ENCODE data around the gene PIK3CB.

Gene PIK3CB
- total RNA-seq = 15.7 to 26.5 reads per million in 2 experiments

- DNase-seq (ENCODE audit: low read depth) = peak; percentile 81
Measured at GRCh38 chr3:138834596-138835396, at the start of gene PIK3CB. Gene PIK3CB, minus strand, starts transcription at chr3:138834928. Its CDS starts 75,585 bp downstream, at chr3:138759343.

GRCh38 chr3:138881233-138881632 is 46.5 kb upstream of the PIK3CB start:
- no peak for DNase-seq (ENCODE audit: low read depth)

GRCh38 chr3:138879541-138880380 is 45.0 kb upstream of the PIK3CB start:
- no peak for DNase-seq (ENCODE audit: low read depth)

- DNase-seq (ENCODE audit: low read depth) = no peak
Measured at GRCh38 chr3:138877226-138877625, 42.5 kb upstream of the PIK3CB start.

GRCh38 chr3:138875754-138876664 is 41.3 kb upstream of the PIK3CB start:
- DNase-seq (ENCODE audit: low read depth) = no peak

GRCh38 chr3:138875096-138875753 is 40.5 kb upstream of the PIK3CB start:
- DNase-seq (ENCODE audit: low read depth) = no peak

GRCh38 chr3:138873471-138874278 is 38.9 kb upstream of the PIK3CB start:
- DNase-seq (ENCODE audit: low read depth) = no peak

GRCh38 chr3:138872632-138873031 is 37.9 kb upstream of the PIK3CB start:
- no peak for DNase-seq (ENCODE audit: low read depth)

GRCh38 chr3:138867996-138868395 is 33.3 kb upstream of the PIK3CB start:
- no peak for DNase-seq (ENCODE audit: low read depth)

- DNase-seq (ENCODE audit: low read depth) = no peak
Measured at GRCh38 chr3:138863776-138864113, 29.0 kb upstream of the PIK3CB start.

GRCh38 chr3:138862924-138863775 is 28.4 kb upstream of the PIK3CB start:
- DNase-seq (ENCODE audit: low read depth) = no peak

GRCh38 chr3:138862531-138862923 is 27.8 kb upstream of the PIK3CB start:
- no peak for DNase-seq (ENCODE audit: low read depth)

- no peak for DNase-seq (ENCODE audit: low read depth)
Measured at GRCh38 chr3:138861798-138862197, 27.1 kb upstream of the PIK3CB start.

GRCh38 chr3:138856799-138857198 is 22.1 kb upstream of the PIK3CB start:
- no peak for DNase-seq (ENCODE audit: low read depth)

- DNase-seq (ENCODE audit: low read depth) = no peak
Measured at GRCh38 chr3:138854940-138855339, 20.2 kb upstream of the PIK3CB start.

- no peak for DNase-seq (ENCODE audit: low read depth)
Measured at GRCh38 chr3:138854204-138854603, 19.5 kb upstream of the PIK3CB start.

GRCh38 chr3:138850151-138850550 is 15.4 kb upstream of the PIK3CB start:
- DNase-seq (ENCODE audit: low read depth) = no peak

- DNase-seq (ENCODE audit: low read depth) = no peak
Measured at GRCh38 chr3:138849222-138849940, 14.7 kb upstream of the PIK3CB start.

- DNase-seq (ENCODE audit: low read depth) = no peak
Measured at GRCh38 chr3:138848696-138849095, 14.0 kb upstream of the PIK3CB start.
